HT-29 (cell line): ENCODE results near the gene SMAD9. TPM values are rescaled to one million over a fixed set of nuclear protein-coding genes. Genes with fewer than 3 reads are reported as not detected.

Source experiments
- DNase-seq: peaks from one replicate; pipeline ENCODE4 v3.0.0-alpha.2; 2015; ENCODE audit warnings: low spot score
- total RNA-seq: library from RNA; depleted of rRNA; stranded (reverse); fragments of >200 nt; shearing (Covaris generic); gene quantifications from 2 replicates; pipeline ENCODE4 v1.2.3, GENCODE V29; 2014

The SMAD9 gene
- total RNA-seq, 1 experiment from 2014 or later = not detected

GRCh38 chr13:36866232-36866631 is 53.8 kb downstream of the SMAD9 start:
- DNase-seq = no peak

- DNase-seq = no peak
These were observed 54.8 kb downstream of the SMAD9 start for GRCh38 chr13:36865265-36865664.

- no peak for DNase-seq
These were observed 57.3 kb downstream of the SMAD9 start for GRCh38 chr13:36862722-36863121.

- no peak for DNase-seq
These were observed 57.9 kb downstream of the SMAD9 start for GRCh38 chr13:36862002-36862685.

- no peak for DNase-seq
These were observed 60.8 kb downstream of the SMAD9 start for GRCh38 chr13:36859259-36859658.

- peak; percentile 62 for DNase-seq
These were observed 61.7 kb downstream of the SMAD9 start for GRCh38 chr13:36858290-36858689.

- DNase-seq = no peak
These were observed 62.8 kb downstream of the SMAD9 start for GRCh38 chr13:36857253-36857652.

GRCh38 chr13:36850790-36851438 is 69.1 kb downstream of the SMAD9 start:
- DNase-seq = no peak

- DNase-seq = no peak
These were observed 71.6 kb downstream of the SMAD9 start for GRCh38 chr13:36848199-36848982.

GRCh38 chr13:36847606-36848005 is 72.4 kb downstream of the SMAD9 start:
- DNase-seq = no peak

GRCh38 chr13:36841391-36841790 is 78.6 kb downstream of the SMAD9 start:
- DNase-seq = no peak

GRCh38 chr13:36840718-36841250 is 79.3 kb downstream of the SMAD9 start:
- DNase-seq = no peak

GRCh38 chr13:36839981-36840380 is 80.1 kb downstream of the SMAD9 start:
- no peak for DNase-seq

- DNase-seq = no peak
These were observed 80.8 kb downstream of the SMAD9 start for GRCh38 chr13:36839281-36839680.

- no peak for DNase-seq
These were observed 82.5 kb downstream of the SMAD9 start for GRCh38 chr13:36837354-36838092.

- DNase-seq = no peak
These were observed 85.7 kb downstream of the SMAD9 start for GRCh38 chr13:36834299-36834698.

GRCh38 chr13:36831291-36831690 is 88.7 kb downstream of the SMAD9 start:
- DNase-seq = no peak

GRCh38 chr13:36829753-36830152 is 90.3 kb downstream of the SMAD9 start:
- no peak for DNase-seq

GRCh38 chr13:36822785-36823184 is 97.3 kb downstream of the SMAD9 start:
- no peak for DNase-seq

GRCh38 chr13:36820222-36820621 is 99.8 kb downstream of the SMAD9 start:
- no peak for DNase-seq

- peak; percentile 45 for DNase-seq
These were observed 100.3 kb downstream of the SMAD9 start for GRCh38 chr13:36819739-36820090.
